Upper lobe of left lung (tissue), 6 donors: Measurements from ENCODE around the gene GMDS. TPM values are rescaled to one million over a fixed set of nuclear protein-coding genes. Genes with fewer than 3 reads are reported as not detected.
A peak's percentile ranks its signal among the peaks of the same experiment; 100 is the strongest.

Experiments used
- ATAC-seq, 2 donors: fragments of 200-7000 bp; cut with Tn5 transposase; one replicate each; pipeline ENCODE4 v1.9.1; 2022; ENCODE audit warnings: mild to moderate bottlenecking in 2 of 2, moderate library complexity in 2 of 2; ENCODE audit not compliant: low FRiP score in 2 of 2
- DNase-seq, 2 donors: peaks; one replicate each; pipeline ENCODE4 v3.0.0-alpha.2; 2019 to 2020
- H3K27ac ChIP-seq, 4 donors: fragments of 200-600 bp; sonication (generic); one replicate each; pipeline ENCODE4 v1.5.1; 2016 to 2019
- H3K27me3 ChIP-seq, 4 donors: fragments of 200-600 bp; sonication (generic); one replicate each; pipeline ENCODE4 v1.5.1; 2017 to 2019
- H3K36me3 ChIP-seq, 4 donors: fragments of 200-600 bp; sonication (generic); one replicate each; pipeline ENCODE4 v1.5.1; 2016 to 2019
- H3K4me1 ChIP-seq, 4 donors: fragments of 200-600 bp; sonication (generic); one replicate each; pipeline ENCODE4 v1.5.1; 2018 to 2019
- H3K4me3 ChIP-seq, 4 donors: fragments of 200-600 bp; sonication (generic); one replicate each; pipeline ENCODE4 v1.5.1; 2017 to 2019; ENCODE audit warnings: mild to moderate bottlenecking in 2 of 4, moderate library complexity in 1 of 4
- H3K9me3 ChIP-seq, 4 donors: fragments of 200-600 bp; sonication (generic); one replicate each; pipeline ENCODE4 v1.5.1; 2018 to 2019
- CTCF ChIP-seq, 6 experiments: fragments of 450-650 bp in 4 of 6; fragments of 200-600 bp in 2 of 6; sonication (generic) in 2 of 6; IDR thresholded peaks; one replicate each; pipeline ENCODE4 v1.5.1; 2016 to 2019; ENCODE audit warnings: antibody characterized with exemption in 6 of 6
- EP300 ChIP-seq, 4 donors: sonication (generic); formaldehyde crosslinking; IDR thresholded peaks; one replicate each; pipeline ENCODE4 v1.5.1; 2017; ENCODE audit warnings: antibody characterized with exemption in 4 of 4, control low read depth in 2 of 4
- POLR2A ChIP-seq, 4 donors: fragments of 450-650 bp; IDR thresholded peaks; one replicate each; pipeline ENCODE4 v1.5.1; 2016 to 2017; ENCODE audit warnings: antibody characterized with exemption in 4 of 4, mild to moderate bottlenecking in 2 of 4
- POLR2AphosphoS5 ChIP-seq, 2 donors: sonication (generic); formaldehyde crosslinking; IDR thresholded peaks; one replicate each; pipeline ENCODE4 v1.5.1; 2017; ENCODE audit warnings: antibody characterized with exemption in 2 of 2
- WGBS, 2 donors: methylation state at CpG; one replicate each; pipeline ENCODE4 v1.1.5; 2017 to 2018; 5-methylcytosine and 5-hydroxymethylcytosine counted together
- total RNA-seq, 6 donors: library from RNA; depleted of rRNA in 4 of 6; stranded (reverse); fragments of >200 nt in 4 of 6; gene quantifications; one replicate each; pipeline versions ENCODE4 v1.1.0 to v1.2.1, GENCODE V29; 2016 to 2021
- donor health status: DM: no; HTN: no; CAD: no; lungs with moderate emphysema.
- donor health status: DM: no; HTN: yes; CAD: no; lungs with severe emphysema.

Gene GMDS
- total RNA-seq, 6 donors from 2014 or later, result 7.6 to 17.8 (median 14.1) TPM

- peaks cover 0 to 5% (median 0%) of the 10 kb centered on the region in 4 donors for H3K4me1 ChIP-seq
- no peak overlapping the region for H3K4me3 ChIP-seq
- H3K27me3 ChIP-seq, result no peaks in the 10 kb centered on the region
- H3K36me3 ChIP-seq, result no peaks in the 10 kb centered on the region
- H3K27ac ChIP-seq, result no peak overlapping the region
- TF ChIP-seq POLR2A (IDR thresholded peaks at IDR 0.05), result no peak
- no peak for TF ChIP-seq EP300 (IDR thresholded peaks at IDR 0.05)
- no peak for TF ChIP-seq CTCF (IDR thresholded peaks at IDR 0.05)
- TF ChIP-seq POLR2AphosphoS5 (IDR thresholded peaks at IDR 0.05), result no peak
- no peaks in the 10 kb centered on the region for H3K9me3 ChIP-seq
- no peak for ATAC-seq
- DNase-seq, result no peak
- 89 to 92% methylated on average over 3 of the region's 3 CpGs for WGBS, 2 donors
Observed at GRCh38 chr6:2125158-2125557, 120.2 kb downstream of the GMDS start.

GRCh38 chr6:2124260-2124709 lies 121.1 kb downstream of the GMDS start:
- no peak overlapping the region for H3K27ac ChIP-seq

GRCh38 chr6:2120912-2121311 lies 124.5 kb downstream of the GMDS start:
- no peak overlapping the region for H3K4me3 ChIP-seq
- DNase-seq (no peak), ATAC-seq (no peak)
- no peaks in the 10 kb centered on the region for H3K27me3 ChIP-seq
- no peaks in the 10 kb centered on the region for H3K36me3 ChIP-seq
- no peaks in the 10 kb centered on the region for H3K4me1 ChIP-seq
- TF ChIP-seq EP300 (IDR thresholded peaks at IDR 0.05) (no peak), CTCF (IDR thresholded peaks at IDR 0.05) (no peak), POLR2A (IDR thresholded peaks at IDR 0.05) (no peak), POLR2AphosphoS5 (IDR thresholded peaks at IDR 0.05) (no peak)
- H3K9me3 ChIP-seq, result no peaks in the 10 kb centered on the region
- no peak overlapping the region for H3K27ac ChIP-seq
- 94 to 97% methylated on average over 3 of the region's 3 CpGs for WGBS, 2 donors

More at GRCh38 chr6:2124260-2124709, 121.1 kb downstream of the GMDS start:
- Histone ChIP-seq H3K36me3 (no peaks in the 10 kb centered on the region), H3K4me3 (no peak overlapping the region), H3K4me1 (peaks cover 0 to 5% (median 0%) of the 10 kb centered on the region in 4 donors), H3K27me3 (no peaks in the 10 kb centered on the region), H3K9me3 (no peaks in the 10 kb centered on the region)
- TF ChIP-seq POLR2AphosphoS5 (IDR thresholded peaks at IDR 0.05), result no peak
- no peak for TF ChIP-seq CTCF (IDR thresholded peaks at IDR 0.05)
- no peak for TF ChIP-seq POLR2A (IDR thresholded peaks at IDR 0.05)
- 51 to 73% methylated on average over 11 of the region's 11 CpGs for WGBS, 2 donors
- ATAC-seq, result no peak
- DNase-seq, result peak in 1 of 2 donors; percentile 20

- DNase-seq (no peak), ATAC-seq (no peak)
- no peak overlapping the region for H3K27ac ChIP-seq
- H3K4me3 ChIP-seq, result no peak overlapping the region
- H3K4me1 ChIP-seq, result no peaks in the 10 kb centered on the region
- TF ChIP-seq POLR2A (IDR thresholded peaks at IDR 0.05) (no peak), POLR2AphosphoS5 (IDR thresholded peaks at IDR 0.05) (no peak), EP300 (IDR thresholded peaks at IDR 0.05) (no peak), CTCF (IDR thresholded peaks at IDR 0.05) (no peak)
- H3K9me3 ChIP-seq, result no peaks in the 10 kb centered on the region
- H3K27me3 ChIP-seq, result no peaks in the 10 kb centered on the region
- H3K36me3 ChIP-seq, result no peaks in the 10 kb centered on the region
- 77 to 91% methylated on average over 1 of the region's 1 CpG for WGBS, 2 donors
Observed at GRCh38 chr6:2119275-2119674, 126.1 kb downstream of the GMDS start.

GRCh38 chr6:2118136-2118535 lies 127.3 kb downstream of the GMDS start:
- Histone ChIP-seq H3K9me3 (no peaks in the 10 kb centered on the region), H3K4me1 (no peaks in the 10 kb centered on the region), H3K36me3 (no peaks in the 10 kb centered on the region), H3K4me3 (no peak overlapping the region), H3K27me3 (no peaks in the 10 kb centered on the region), H3K27ac (no peak overlapping the region)
- DNase-seq (no peak), ATAC-seq (no peak)
- TF ChIP-seq POLR2A (IDR thresholded peaks at IDR 0.05) (no peak), POLR2AphosphoS5 (IDR thresholded peaks at IDR 0.05) (no peak), EP300 (IDR thresholded peaks at IDR 0.05) (no peak), CTCF (IDR thresholded peaks at IDR 0.05) (no peak)
- WGBS, 2 donors, result 64 to 73% methylated on average over 1 of the region's 1 CpG
